Type B pancreatic cell (in vitro differentiated cells): Measurements from ENCODE around the gene GDF11. TPM values are rescaled to one million over a fixed set of nuclear protein-coding genes. Genes with fewer than 3 reads are reported as not detected.
A peak's percentile ranks its signal among the peaks of the same experiment; 100 is the strongest.

Experiments used
- DNase-seq: peaks from one replicate; pipeline ENCODE4 v3.0.0; 2021; ENCODE audit warnings: mixed read lengths; ENCODE audit not compliant: unreplicated experiment; ENCODE audit errors: extremely low spot score
- H3K27ac Mint-ChIP-seq: 2 replicates; pipeline ENCODE4 v1.8.0; 2021; ENCODE audit warnings: mild to moderate bottlenecking, mixed read lengths
- H3K27me3 Mint-ChIP-seq: 2 replicates; pipeline ENCODE4 v1.8.0; 2021; ENCODE audit warnings: mixed read lengths
- H3K36me3 Mint-ChIP-seq: 2 replicates; pipeline ENCODE4 v1.8.0; 2021; ENCODE audit warnings: mixed read lengths
- H3K4me1 Mint-ChIP-seq: one replicate; pipeline ENCODE4 v1.8.0; 2021; ENCODE audit warnings: mixed read lengths; ENCODE audit not compliant: unreplicated experiment
- H3K4me3 Mint-ChIP-seq: 2 replicates; pipeline ENCODE4 v1.8.0; 2021; ENCODE audit warnings: mild to moderate bottlenecking, mixed read lengths
- H3K9me3 Mint-ChIP-seq: 2 replicates; pipeline ENCODE4 v1.8.0; 2021; ENCODE audit warnings: mixed read lengths
- CTCF ChIP-seq: fragments of 200-600 bp; sonication (generic); conservative IDR thresholded peaks from 2 replicates; pipeline ENCODE4 v1.5.0; 2021; ENCODE audit warnings: antibody characterized with exemption, mild to moderate bottlenecking
- total RNA-seq: library from RNA; stranded (reverse); gene quantifications from 2 replicates; pipeline ENCODE4 v1.2.1, GENCODE V29; 2021; ENCODE audit warnings: low replicate concordance

The GDF11 gene
- total RNA-seq, 1 donor from 2014 or later: 40.1 TPM

- Mint-ChIP-seq H3K27me3 (peaks cover 7% of the 10 kb centered on the region), H3K9me3 (no peaks in the 10 kb centered on the region), H3K27ac (peak overlapping the region; percentile 29), H3K4me1 (peaks cover 39% of the 10 kb centered on the region), H3K4me3 (no peak overlapping the region), H3K36me3 (peaks cover 4% of the 10 kb centered on the region)
- no peak for DNase-seq
- TF ChIP-seq CTCF: no peak
Observed at GRCh38 chr12:55719371-55719770, 23.6 kb upstream of the GDF11 start.

- TF ChIP-seq CTCF: no peak
- peak within 1 kb of the TSS; percentile 28 for H3K4me3 Mint-ChIP-seq
- peaks cover 46% of the 10 kb centered on the region for H3K4me1 Mint-ChIP-seq
- DNase-seq: no peak
- no peaks in the 10 kb centered on the region for H3K9me3 Mint-ChIP-seq
- H3K27me3 Mint-ChIP-seq: peaks cover 7% of the 10 kb centered on the region
- peak within 1 kb of the TSS; percentile 55 for H3K27ac Mint-ChIP-seq
- peaks cover 9% of the 10 kb centered on the region for H3K36me3 Mint-ChIP-seq
Observed at GRCh38 chr12:55720071-55720564, 22.8 kb upstream of the GDF11 start, which contains the start of gene RDH5. TSS of gene RDH5 (plus strand) at chr12:55720393. CDS start at chr12:55721185, 792 bp downstream.

- H3K27me3 Mint-ChIP-seq: peaks cover under 1% of the 10 kb centered on the region
- no peaks in the 10 kb centered on the region for H3K9me3 Mint-ChIP-seq
- H3K4me1 Mint-ChIP-seq: peaks cover 43% of the 10 kb centered on the region
- peak overlapping the region; percentile 28 for H3K4me3 Mint-ChIP-seq
- DNase-seq: no peak
- peak; percentile 49 for TF ChIP-seq CTCF
- H3K27ac Mint-ChIP-seq: no peak overlapping the region
- peaks cover 11% of the 10 kb centered on the region for H3K36me3 Mint-ChIP-seq
Observed at GRCh38 chr12:55720894-55721444, 22.0 kb upstream of the GDF11 start.

- TF ChIP-seq CTCF: no peak
- Mint-ChIP-seq H3K4me1 (peaks cover 46% of the 10 kb centered on the region), H3K9me3 (no peaks in the 10 kb centered on the region), H3K27me3 (no peaks in the 10 kb centered on the region), H3K36me3 (peaks cover 13% of the 10 kb centered on the region), H3K27ac (no peak overlapping the region), H3K4me3 (no peak overlapping the region)
- DNase-seq: no peak
Observed at GRCh38 chr12:55721601-55722213, 21.2 kb upstream of the GDF11 start.

- Mint-ChIP-seq H3K4me3 (no peak overlapping the region), H3K36me3 (peaks cover 16% of the 10 kb centered on the region), H3K4me1 (peaks cover 44% of the 10 kb centered on the region), H3K9me3 (no peaks in the 10 kb centered on the region), H3K27ac (peak overlapping the region; percentile 48), H3K27me3 (no peaks in the 10 kb centered on the region)
- no peak for DNase-seq
- no peak for TF ChIP-seq CTCF
Observed at GRCh38 chr12:55722948-55723347, 20.0 kb upstream of the GDF11 start.
